H9 (cell line): Measurements from ENCODE around the gene PPP1R9A. TPM values are rescaled to one million over a fixed set of nuclear protein-coding genes. Genes with fewer than 3 reads are reported as not detected.

Experiments used
- DNase-seq: peaks from one replicate; pipeline ENCODE4 v3.0.0-alpha.2; 2017
- H2AFZ ChIP-seq: one replicate; pipeline ENCODE4 v1.6.1; 2013; ENCODE audit warnings: mild to moderate bottlenecking, low read length, control low read depth, moderate library complexity
- H2AK5ac ChIP-seq: 2 replicates; pipeline ENCODE4 v1.6.1; 2013; ENCODE audit warnings: low read length, control low read depth, mixed read lengths; ENCODE audit not compliant: insufficient read length
- H2BK120ac ChIP-seq: one replicate; pipeline ENCODE4 v1.6.1; 2013; ENCODE audit warnings: low read depth, mild to moderate bottlenecking, low read length, control low read depth, inconsistent platforms; ENCODE audit not compliant: poor library complexity, severe bottlenecking
- H2BK12ac ChIP-seq: 2 replicates; pipeline ENCODE4 v1.6.1; 2013; ENCODE audit warnings: low read length, control low read depth, mixed read lengths, low read depth; ENCODE audit not compliant: insufficient read length
- H2BK15ac ChIP-seq: 2 replicates; pipeline ENCODE4 v1.6.1; 2013; ENCODE audit warnings: low read depth, low read length, control low read depth
- H2BK20ac ChIP-seq: one replicate; pipeline ENCODE4 v1.6.1; 2013; ENCODE audit warnings: low read depth, mild to moderate bottlenecking, low read length, control low read depth, inconsistent platforms; ENCODE audit not compliant: poor library complexity, severe bottlenecking
- H2BK5ac ChIP-seq: 2 replicates; pipeline ENCODE4 v1.6.1; 2013; ENCODE audit warnings: low read length, control low read depth, mixed read lengths; ENCODE audit not compliant: insufficient read length
- H3K14ac ChIP-seq: 2 replicates; pipeline ENCODE4 v1.6.1; 2013; ENCODE audit warnings: low read length, control low read depth; ENCODE audit not compliant: insufficient read depth
- H3K18ac ChIP-seq: 2 replicates; pipeline ENCODE4 v1.6.1; 2013; ENCODE audit warnings: low read depth, mild to moderate bottlenecking, mixed read lengths, low read length, control low read depth; ENCODE audit not compliant: insufficient read length
- H3K23ac ChIP-seq: 2 replicates; pipeline ENCODE4 v1.6.1; 2013; ENCODE audit warnings: low read length, control low read depth, mixed read lengths, low read depth; ENCODE audit not compliant: insufficient read length
- H3K23me2 ChIP-seq: 2 replicates; pipeline ENCODE4 v1.6.1; 2013; ENCODE audit warnings: low read depth, mild to moderate bottlenecking, mixed read lengths, low read length, control low read depth; ENCODE audit not compliant: insufficient read length, poor library complexity, severe bottlenecking
- H3K27ac ChIP-seq: 2 replicates; pipeline ENCODE4 v1.5.1; 2013; ENCODE audit warnings: low read length, control low read depth, mixed read lengths, low read depth; ENCODE audit not compliant: insufficient read length
- H3K27me3 ChIP-seq: 2 replicates; pipeline ENCODE4 v1.6.1; 2013; ENCODE audit warnings: low read length, control low read depth, inconsistent platforms; ENCODE audit not compliant: insufficient read depth
- H3K4ac ChIP-seq: 2 replicates; pipeline ENCODE4 v1.6.1; 2013; ENCODE audit warnings: low read depth, mild to moderate bottlenecking, control low read depth, inconsistent platforms, low read length, moderate library complexity
- H3K4me1 ChIP-seq: 2 replicates; pipeline ENCODE4 v1.6.1; 2013; ENCODE audit warnings: low read length, control low read depth, inconsistent platforms; ENCODE audit not compliant: insufficient read depth
- H3K4me2 ChIP-seq: 2 replicates; pipeline ENCODE4 v1.6.1; 2013; ENCODE audit warnings: low read length, control low read depth, mixed read lengths; ENCODE audit not compliant: insufficient read length, insufficient read depth
- H3K56ac ChIP-seq: 2 replicates; pipeline ENCODE4 v1.6.1; 2013; ENCODE audit warnings: low read depth, mild to moderate bottlenecking, mixed read lengths, low read length, control low read depth; ENCODE audit not compliant: insufficient read length
- H3K79me1 ChIP-seq: 2 replicates; pipeline ENCODE4 v1.6.1; 2013; ENCODE audit warnings: low read depth, mild to moderate bottlenecking, moderate library complexity, low read length, control low read depth, inconsistent platforms; ENCODE audit not compliant: insufficient read depth, poor library complexity, severe bottlenecking
- H3K79me2 ChIP-seq: 2 replicates; pipeline ENCODE4 v1.6.1; 2013; ENCODE audit warnings: low read length, control low read depth, inconsistent platforms; ENCODE audit not compliant: insufficient read depth
- H3K9ac ChIP-seq: 2 replicates; pipeline ENCODE4 v1.6.1; 2013; ENCODE audit warnings: low read length, control low read depth, mixed read lengths; ENCODE audit not compliant: insufficient read length; ENCODE audit errors: extremely low read depth
- H3K9me3 ChIP-seq: one replicate; pipeline ENCODE4 v1.6.1; 2013; ENCODE audit warnings: low read depth, low read length, inconsistent platforms; ENCODE audit not compliant: control insufficient read depth
- H3T11ph ChIP-seq: one replicate; pipeline ENCODE4 v1.6.1; 2013; ENCODE audit warnings: mild to moderate bottlenecking, low read length, control low read depth, inconsistent platforms
- H4K20me1 ChIP-seq: one replicate; pipeline ENCODE4 v1.6.1; 2013; ENCODE audit not compliant: control insufficient read depth, insufficient read length, insufficient read depth
- H4K5ac ChIP-seq: 2 replicates; pipeline ENCODE4 v1.6.1; 2013; ENCODE audit warnings: low read depth, mild to moderate bottlenecking, mixed read lengths, low read length, control low read depth; ENCODE audit not compliant: insufficient read length
- H4K8ac ChIP-seq: replicated peaks from 2 replicates; pipeline ENCODE4 v1.6.1; 2013; ENCODE audit warnings: low read length, control low read depth, mixed read lengths, low read depth; ENCODE audit not compliant: insufficient read length
- H4K91ac ChIP-seq: 2 replicates; pipeline ENCODE4 v1.6.1; 2013; ENCODE audit warnings: low read depth, mild to moderate bottlenecking, moderate library complexity, mixed read lengths, low read length, control low read depth; ENCODE audit not compliant: insufficient read length
- H3K27ac Mint-ChIP-seq, 3 experiments: 2 replicates in 2 of 3; 3 replicates in 1 of 3; pipeline ENCODE4 v1.8.0; 2020 to 2021; ENCODE audit warnings: mixed read lengths in 3 of 3, mild to moderate bottlenecking in 1 of 3, moderate library complexity in 1 of 3
- H3K27me3 Mint-ChIP-seq: 2 replicates; pipeline ENCODE4 v1.8.0; 2021; ENCODE audit warnings: low read depth, mild to moderate bottlenecking, moderate library complexity, mixed read lengths
- H3K36me3 Mint-ChIP-seq, 3 experiments: 2 replicates in 2 of 3; 3 replicates in 1 of 3; pipeline ENCODE4 v1.8.0; 2020 to 2021; ENCODE audit warnings: low read depth in 3 of 3, mixed read lengths in 3 of 3; ENCODE audit not compliant: insufficient read depth in 1 of 3
- H3K4me1 Mint-ChIP-seq, 2 experiments: 2 replicates each; pipeline ENCODE4 v1.8.0; 2020; ENCODE audit warnings: mixed read lengths in 2 of 2
- H3K4me3 Mint-ChIP-seq, 2 experiments: 2 replicates in 1 of 2; 3 replicates in 1 of 2; pipeline ENCODE4 v1.8.0; 2020 to 2021; ENCODE audit warnings: mild to moderate bottlenecking in 2 of 2, mixed read lengths in 2 of 2, moderate library complexity in 1 of 2
- H3K9me3 Mint-ChIP-seq, 2 experiments: 2 replicates in 1 of 2; 3 replicates in 1 of 2; pipeline ENCODE4 v1.8.0; 2020; ENCODE audit warnings: mild to moderate bottlenecking in 2 of 2, mixed read lengths in 2 of 2, moderate library complexity in 1 of 2
- WGBS: extraction: QIAGEN DNeasy Blood & Tissue Kit; methylation state at CpG from one replicate; pipeline ENCODE4 v1.1.7; 2013; ENCODE audit warnings: missing lambda C conversion rate, low lambda C conversion rate, mixed read lengths; ENCODE audit not compliant: insufficient read length; ENCODE audit errors: extremely low coverage; 5-methylcytosine and 5-hydroxymethylcytosine counted together
- total RNA-seq: library from RNA; stranded (reverse); gene quantifications from 2 replicates; pipeline ENCODE4 v1.2.1, GENCODE V29; 2021
- TF ChIP-seq, protein P1 (sequence below): fragments of 200-600 bp; sonication (generic); conservative IDR thresholded peaks from 3 replicates; pipeline ENCODE4 v1.8.0; 2021; ENCODE audit warnings: antibody characterized with exemption, mild to moderate bottlenecking

Gene PPP1R9A
- total RNA-seq, 1 experiment from 2014 or later: 17.0 TPM

DNA sequence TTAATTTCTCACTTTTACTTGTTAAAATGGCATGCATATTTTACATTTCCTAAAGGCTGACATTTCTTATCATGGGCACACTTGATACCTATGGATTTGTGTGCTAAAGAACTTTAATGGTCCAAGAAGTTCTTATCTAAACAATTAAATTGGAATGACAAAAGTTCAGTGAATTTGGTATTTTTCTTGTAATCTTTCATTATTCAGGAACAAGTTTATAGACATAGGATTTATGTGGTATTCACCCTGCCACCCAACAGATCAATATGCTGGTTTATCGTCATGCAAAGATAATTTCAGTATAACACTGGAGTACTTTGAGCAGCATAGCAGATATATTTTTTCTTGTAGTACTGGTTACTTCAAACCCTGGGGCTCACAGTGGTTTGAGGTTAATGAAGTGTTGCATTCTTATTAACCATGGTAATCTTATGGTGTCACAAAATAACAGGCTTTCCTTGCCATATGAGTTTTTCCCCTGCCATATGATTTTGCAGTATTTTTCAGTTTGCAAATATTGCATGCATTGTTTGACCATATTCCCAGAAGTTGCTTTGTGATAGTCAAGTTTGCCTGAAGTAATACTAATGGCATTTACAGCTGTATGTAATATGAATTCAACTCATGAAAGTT lies 148.8 kb downstream of the PPP1R9A start:
- DNase-seq: no peak
- Histone ChIP-seq H2BK5ac (no peak overlapping the region), H3K4ac (no peak overlapping the region)

More for the DNA sequence above, 148.8 kb downstream of the PPP1R9A start:
- Histone ChIP-seq H3K23ac (no peak overlapping the region), H3K79me1 (no peaks in the 10 kb centered on the region), H3K56ac (no peak overlapping the region), H3T11ph (no peak overlapping the region), H3K9me3 (no peaks in the 10 kb centered on the region), H4K91ac (no peak overlapping the region), H4K5ac (no peak overlapping the region), H3K79me2 (no peaks in the 10 kb centered on the region), H2AFZ (no peak overlapping the region), H3K9ac (no peak overlapping the region), H3K4me2 (no peak overlapping the region), H3K4me1 (no peaks in the 10 kb centered on the region; the same call in 1 of the 2 replicates), H2BK120ac (no peak overlapping the region), H3K23me2 (no peaks in the 10 kb centered on the region), H2BK15ac (no peak overlapping the region), H3K18ac (no peak overlapping the region), H3K14ac (no peak overlapping the region), H2BK12ac (no peak overlapping the region), H4K8ac (no peak overlapping the region), H2BK20ac (no peak overlapping the region), H3K27me3 (no peaks in the 10 kb centered on the region), H4K20me1 (no peaks in the 10 kb centered on the region), H2AK5ac (no peak overlapping the region), H3K27ac (no peak overlapping the region)
- TF ChIP-seq, protein P1, sequence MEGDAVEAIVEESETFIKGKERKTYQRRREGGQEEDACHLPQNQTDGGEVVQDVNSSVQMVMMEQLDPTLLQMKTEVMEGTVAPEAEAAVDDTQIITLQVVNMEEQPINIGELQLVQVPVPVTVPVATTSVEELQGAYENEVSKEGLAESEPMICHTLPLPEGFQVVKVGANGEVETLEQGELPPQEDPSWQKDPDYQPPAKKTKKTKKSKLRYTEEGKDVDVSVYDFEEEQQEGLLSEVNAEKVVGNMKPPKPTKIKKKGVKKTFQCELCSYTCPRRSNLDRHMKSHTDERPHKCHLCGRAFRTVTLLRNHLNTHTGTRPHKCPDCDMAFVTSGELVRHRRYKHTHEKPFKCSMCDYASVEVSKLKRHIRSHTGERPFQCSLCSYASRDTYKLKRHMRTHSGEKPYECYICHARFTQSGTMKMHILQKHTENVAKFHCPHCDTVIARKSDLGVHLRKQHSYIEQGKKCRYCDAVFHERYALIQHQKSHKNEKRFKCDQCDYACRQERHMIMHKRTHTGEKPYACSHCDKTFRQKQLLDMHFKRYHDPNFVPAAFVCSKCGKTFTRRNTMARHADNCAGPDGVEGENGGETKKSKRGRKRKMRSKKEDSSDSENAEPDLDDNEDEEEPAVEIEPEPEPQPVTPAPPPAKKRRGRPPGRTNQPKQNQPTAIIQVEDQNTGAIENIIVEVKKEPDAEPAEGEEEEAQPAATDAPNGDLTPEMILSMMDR: no peak
- no peak overlapping the region for H3K4me3 Mint-ChIP-seq
- no peak overlapping the region for H3K27ac Mint-ChIP-seq
- H3K27me3 Mint-ChIP-seq: no peaks in the 10 kb centered on the region
- no peaks in the 10 kb centered on the region for H3K9me3 Mint-ChIP-seq
- no CpG with 5 or more reads among the region's 1 CpG for WGBS
- H3K36me3 Mint-ChIP-seq: no peaks in the 10 kb centered on the region; a peak in 1 of 7 replicates
- peaks cover 4 to 5% of the 10 kb centered on the region in 2 experiments for H3K4me1 Mint-ChIP-seq
